Tibial artery (tissue), 4 donors: ENCODE results near the gene PDGFRA.

Source experiments
- DNase-seq, 2 donors: peaks; one replicate each; pipeline ENCODE4 v3.0.0-alpha.2; 2019
- H3K27ac ChIP-seq, 2 donors: fragments of 200-600 bp; sonication (generic) in 1 of 2; 1 replicate in 1 of 2; 2 replicates in 1 of 2; pipeline ENCODE4 v1.5.1; 2018 to 2019; ENCODE audit warnings: mild to moderate bottlenecking in 1 of 2
- H3K27me3 ChIP-seq, 2 donors: fragments of 200-600 bp; sonication (generic) in 1 of 2; one replicate each; pipeline versions ENCODE4 v1.5.1 to v1.6.0; 2016 to 2019
- H3K36me3 ChIP-seq, 3 donors: fragments of 200-600 bp; sonication (generic) in 2 of 3; one replicate each; pipeline ENCODE4 v1.5.1; 2016 to 2019; ENCODE audit warnings: mild to moderate bottlenecking in 2 of 3
- H3K4me1 ChIP-seq, 4 donors: fragments of 200-600 bp; sonication (generic) in 2 of 4; 1 replicate in 3 of 4; 2 replicates in 1 of 4; pipeline ENCODE4 v1.5.1; 2016 to 2019
- H3K4me3 ChIP-seq, 2 donors: fragments of 200-600 bp; sonication (generic) in 1 of 2; 1 replicate in 1 of 2; 2 replicates in 1 of 2; pipeline ENCODE4 v1.5.1; 2018 to 2019; ENCODE audit warnings: mild to moderate bottlenecking in 2 of 2
- H3K9me3 ChIP-seq, 3 donors: fragments of 200-600 bp; sonication (generic) in 1 of 3; one replicate each; pipeline ENCODE4 v1.5.1; 2016 to 2019
- intact Hi-C: fragments of 100-400 bp; cut with DNase I; formaldehyde crosslinking; loops from one replicate; pipeline ENCODE4 v1.15.0; 2023; ENCODE audit warnings: low total_unique reads
- TF ChIP-seq, protein P1 (sequence below), 2 experiments: fragments of 200-600 bp in 1 of 2; fragments of 450-650 bp in 1 of 2; IDR thresholded peaks; one replicate each; pipeline ENCODE4 v1.5.1; 2017 to 2019; ENCODE audit warnings: antibody characterized with exemption in 2 of 2, mild to moderate bottlenecking in 1 of 2, moderate library complexity in 1 of 2

Gene PDGFRA

DNA sequence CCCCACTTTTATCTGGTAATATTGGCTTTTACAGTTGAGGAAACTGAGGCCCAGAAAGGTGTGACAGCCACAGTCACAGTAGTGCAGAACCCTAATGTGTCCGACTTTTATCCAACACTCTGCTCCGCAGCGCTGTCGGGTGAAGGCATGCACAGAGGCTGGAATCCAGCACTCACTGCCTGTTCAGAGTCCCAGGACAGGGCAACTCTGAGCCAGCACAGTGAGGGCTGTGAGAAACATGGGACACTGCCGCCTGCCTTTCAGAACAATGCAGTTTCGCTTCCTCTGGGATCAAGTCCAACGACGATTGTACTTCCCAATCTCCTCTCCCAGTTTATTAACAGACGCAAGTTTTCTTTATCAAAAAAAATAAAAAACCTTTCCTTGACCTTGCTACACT, 41.9 kb upstream of the PDGFRA start:
- TF ChIP-seq, protein P1, sequence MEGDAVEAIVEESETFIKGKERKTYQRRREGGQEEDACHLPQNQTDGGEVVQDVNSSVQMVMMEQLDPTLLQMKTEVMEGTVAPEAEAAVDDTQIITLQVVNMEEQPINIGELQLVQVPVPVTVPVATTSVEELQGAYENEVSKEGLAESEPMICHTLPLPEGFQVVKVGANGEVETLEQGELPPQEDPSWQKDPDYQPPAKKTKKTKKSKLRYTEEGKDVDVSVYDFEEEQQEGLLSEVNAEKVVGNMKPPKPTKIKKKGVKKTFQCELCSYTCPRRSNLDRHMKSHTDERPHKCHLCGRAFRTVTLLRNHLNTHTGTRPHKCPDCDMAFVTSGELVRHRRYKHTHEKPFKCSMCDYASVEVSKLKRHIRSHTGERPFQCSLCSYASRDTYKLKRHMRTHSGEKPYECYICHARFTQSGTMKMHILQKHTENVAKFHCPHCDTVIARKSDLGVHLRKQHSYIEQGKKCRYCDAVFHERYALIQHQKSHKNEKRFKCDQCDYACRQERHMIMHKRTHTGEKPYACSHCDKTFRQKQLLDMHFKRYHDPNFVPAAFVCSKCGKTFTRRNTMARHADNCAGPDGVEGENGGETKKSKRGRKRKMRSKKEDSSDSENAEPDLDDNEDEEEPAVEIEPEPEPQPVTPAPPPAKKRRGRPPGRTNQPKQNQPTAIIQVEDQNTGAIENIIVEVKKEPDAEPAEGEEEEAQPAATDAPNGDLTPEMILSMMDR (IDR thresholded peaks at IDR 0.05): no peak
- Histone ChIP-seq H3K4me1 (no peaks in the 10 kb centered on the region), H3K4me3 (no peak overlapping the region), H3K27me3 (no peaks in the 10 kb centered on the region), H3K9me3 (no peaks in the 10 kb centered on the region), H3K36me3 (no peaks in the 10 kb centered on the region), H3K27ac (no peak overlapping the region)
- intact Hi-C loops: no loop called here
- peak in 1 of 2 donors; percentile 29 for DNase-seq

DNA sequence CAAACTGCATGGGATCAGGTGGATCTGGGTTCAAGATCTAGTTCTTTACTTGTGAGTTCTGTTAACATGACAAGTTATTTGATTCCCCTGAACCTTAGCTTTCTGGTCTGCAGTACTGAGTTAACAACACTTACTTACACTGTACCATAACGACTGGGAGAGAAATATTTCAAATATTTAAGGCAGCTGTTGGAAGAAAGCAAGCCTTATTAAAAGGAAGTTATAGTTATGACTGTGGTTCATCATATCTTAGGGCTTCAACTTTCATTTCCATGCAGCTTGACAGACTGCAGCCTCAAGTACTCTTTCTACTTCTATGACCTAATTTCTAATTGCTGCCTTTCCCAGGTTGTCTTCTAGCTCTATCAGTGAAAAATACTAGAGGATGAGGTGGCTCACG, 40.0 kb upstream of the PDGFRA start:
- Histone ChIP-seq H3K4me1 (no peaks in the 10 kb centered on the region), H3K4me3 (no peak overlapping the region), H3K27me3 (no peaks in the 10 kb centered on the region), H3K36me3 (no peaks in the 10 kb centered on the region), H3K9me3 (no peaks in the 10 kb centered on the region), H3K27ac (no peak overlapping the region)
- intact Hi-C loops: no loop called here
- TF ChIP-seq, protein P1 (IDR thresholded peaks at IDR 0.05): no peak
- no peak for DNase-seq

DNA sequence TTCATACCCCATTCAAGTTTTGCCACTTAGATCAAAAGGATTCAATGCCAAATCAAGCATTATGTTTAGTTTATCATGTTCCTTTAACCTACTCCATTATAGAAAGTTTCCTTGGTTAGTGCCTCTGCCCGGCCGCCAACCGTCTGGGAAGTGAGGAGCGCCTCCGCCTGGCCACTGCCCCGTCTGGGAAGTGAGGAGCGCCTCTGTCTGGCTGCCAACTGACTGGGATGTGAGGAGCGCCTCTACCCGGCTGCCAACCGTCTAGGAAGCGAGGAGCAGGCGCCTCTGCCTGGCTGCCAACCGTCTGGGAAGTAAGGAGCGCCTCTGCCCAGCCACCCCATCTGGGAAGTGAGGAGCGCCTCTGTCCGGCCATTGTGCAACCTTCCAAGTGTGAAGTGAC, 36.3 kb upstream of the PDGFRA start:
- no peaks in the 10 kb centered on the region for H3K36me3 ChIP-seq
- intact Hi-C loops: no loop called here
- no peak overlapping the region for H3K27ac ChIP-seq
- no peaks in the 10 kb centered on the region for H3K9me3 ChIP-seq
- no peak for DNase-seq
- H3K4me1 ChIP-seq: no peaks in the 10 kb centered on the region
- TF ChIP-seq, protein P1 (IDR thresholded peaks at IDR 0.05): no peak
- no peak overlapping the region for H3K4me3 ChIP-seq
- no peaks in the 10 kb centered on the region for H3K27me3 ChIP-seq

DNA sequence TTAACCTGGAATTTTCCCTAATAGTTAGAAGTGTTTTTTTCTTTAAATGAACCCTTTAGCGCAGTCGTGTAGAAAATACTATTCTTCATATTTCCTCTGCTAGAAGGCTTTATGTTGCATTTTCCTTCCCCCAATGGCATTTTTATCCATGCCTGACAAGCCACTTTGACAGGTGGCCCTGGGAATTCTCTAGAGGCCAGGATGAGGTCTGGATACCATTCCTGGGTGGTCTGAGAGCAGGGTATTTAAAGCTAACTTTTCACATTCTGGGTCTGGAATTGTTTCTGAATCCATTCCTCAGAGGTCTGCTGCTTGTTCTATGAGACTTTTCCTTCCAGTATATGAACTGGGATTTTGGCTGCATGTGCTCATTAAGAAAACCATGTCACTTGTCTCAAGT, 31.2 kb upstream of the PDGFRA start:
- Histone ChIP-seq H3K36me3 (no peaks in the 10 kb centered on the region), H3K4me3 (no peak overlapping the region), H3K27ac (no peak overlapping the region), H3K4me1 (no peaks in the 10 kb centered on the region), H3K27me3 (no peaks in the 10 kb centered on the region), H3K9me3 (no peaks in the 10 kb centered on the region)
- TF ChIP-seq, protein P1 (IDR thresholded peaks at IDR 0.05): no peak
- DNase-seq: no peak
- intact Hi-C loops: no loop called here

DNA sequence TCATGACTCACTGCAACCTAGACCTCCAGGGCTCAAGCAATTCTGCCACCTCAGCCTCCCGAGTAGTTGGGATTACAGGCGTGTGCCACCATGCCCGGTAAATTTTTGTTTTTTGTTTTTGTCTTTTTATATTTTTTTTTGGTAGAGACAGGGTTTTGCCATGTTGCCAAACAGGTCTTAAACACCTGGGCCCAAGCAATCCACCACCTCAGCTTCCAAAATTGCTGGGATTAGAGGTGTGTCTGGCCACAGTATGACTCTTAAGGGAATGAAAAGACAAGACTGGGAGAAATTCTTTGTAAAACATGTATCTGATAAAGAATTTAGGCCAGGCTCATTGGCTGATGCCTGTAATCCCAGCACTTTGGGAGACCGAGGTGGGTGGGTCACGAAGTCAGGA, 29.2 kb upstream of the PDGFRA start:
- intact Hi-C loops: no loop called here
- H3K4me1 ChIP-seq: no peaks in the 10 kb centered on the region
- H3K36me3 ChIP-seq: no peaks in the 10 kb centered on the region
- TF ChIP-seq, protein P1 (IDR thresholded peaks at IDR 0.05): no peak
- no peak overlapping the region for H3K27ac ChIP-seq
- no peaks in the 10 kb centered on the region for H3K9me3 ChIP-seq
- no peak overlapping the region for H3K4me3 ChIP-seq
- no peaks in the 10 kb centered on the region for H3K27me3 ChIP-seq
- DNase-seq: no peak

DNA sequence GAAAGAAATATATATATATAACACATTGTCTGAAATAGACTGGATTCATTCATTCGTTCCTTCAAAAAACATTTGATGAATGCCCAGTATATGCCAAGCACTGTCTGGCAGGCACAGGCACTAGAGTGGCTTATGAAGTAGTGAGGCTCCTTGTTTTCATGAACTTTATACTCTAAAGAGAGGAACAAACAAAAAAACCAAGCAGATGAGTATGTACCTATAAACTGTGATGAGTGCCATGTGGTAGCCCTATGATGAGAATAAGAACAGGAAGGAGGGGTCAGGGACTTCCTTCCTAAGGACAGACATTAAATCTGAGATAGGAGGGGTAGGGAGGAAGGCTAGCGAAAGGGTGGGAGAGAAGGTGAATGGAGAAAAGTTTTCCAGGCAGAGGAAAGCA, 19.5 kb upstream of the PDGFRA start:
- intact Hi-C loops: no loop called here
- H3K27ac ChIP-seq: no peak overlapping the region
- H3K4me3 ChIP-seq: no peak overlapping the region

More for the DNA sequence above, 19.5 kb upstream of the PDGFRA start:
- TF ChIP-seq, protein P1 (IDR thresholded peaks at IDR 0.05): no peak
- Histone ChIP-seq H3K4me1 (no peaks in the 10 kb centered on the region), H3K9me3 (no peaks in the 10 kb centered on the region), H3K36me3 (no peaks in the 10 kb centered on the region), H3K27me3 (peaks cover 0 to 4% of the 10 kb centered on the region in 2 donors)
- DNase-seq: no peak
